HG02763 (cell line): ENCODE data around the gene UROC1.

Source experiments
- ATAC-seq: cut with Tn5 transposase; IDR thresholded peaks from one replicate; pipeline ENCODE4 v1.9.1; 2021; ENCODE audit warnings: mild to moderate bottlenecking, moderate library complexity; ENCODE audit not compliant: unreplicated experiment

UROC1 gene

GRCh38 chr3:126531051-126531330, 13.4 kb upstream of the UROC1 start:
- no peak for ATAC-seq

- no peak for ATAC-seq
Observed at GRCh38 chr3:126530171-126531050, 12.8 kb upstream of the UROC1 start.

- no peak for ATAC-seq
Observed at GRCh38 chr3:126529585-126530170, 12.1 kb upstream of the UROC1 start.

GRCh38 chr3:126528800-126529541, 11.4 kb upstream of the UROC1 start:
- ATAC-seq: no peak

- ATAC-seq: no peak
Observed at GRCh38 chr3:126528419-126528799, 10.8 kb upstream of the UROC1 start.

- no peak for ATAC-seq
Observed at GRCh38 chr3:126527455-126528211, 10.1 kb upstream of the UROC1 start.

- ATAC-seq: no peak
Observed at GRCh38 chr3:126527006-126527405, 9.4 kb upstream of the UROC1 start.

- ATAC-seq: no peak
Observed at GRCh38 chr3:126526668-126527005, 9.1 kb upstream of the UROC1 start.

GRCh38 chr3:126525853-126526667, 8.5 kb upstream of the UROC1 start:
- ATAC-seq: no peak

- no peak for ATAC-seq
Observed at GRCh38 chr3:126525091-126525852, 7.7 kb upstream of the UROC1 start.

GRCh38 chr3:126524429-126524988, 6.9 kb upstream of the UROC1 start:
- no peak for ATAC-seq

- no peak for ATAC-seq
Observed at GRCh38 chr3:126523745-126524428, 6.3 kb upstream of the UROC1 start, which contains the start of gene CHST13. Gene CHST13 (plus strand): TSS chr3:126524155. CDS start chr3:126524333, 178 bp downstream.

GRCh38 chr3:126522363-126522788, 4.8 kb upstream of the UROC1 start:
- no peak for ATAC-seq

GRCh38 chr3:126521122-126521891, 3.7 kb upstream of the UROC1 start:
- ATAC-seq: no peak

GRCh38 chr3:126519506-126520455, 2.2 kb upstream of the UROC1 start:
- no peak for ATAC-seq

- no peak for ATAC-seq
Observed at GRCh38 chr3:126518779-126519177, 1.2 kb upstream of the UROC1 start.
